HepG2 (cell line): ENCODE data around the gene NDUFB3. TPM values are rescaled to one million over a fixed set of nuclear protein-coding genes. Genes with fewer than 3 reads are reported as not detected.
A peak's percentile ranks its signal among the peaks of the same experiment; 100 is the strongest.

ENCODE experiments used
- CREB1 ChIP-seq, 2 experiments: fragments of 450-650 bp in 1 of 2; IDR thresholded peaks; 2 replicates each; pipeline ENCODE4 v1.6.1; 2016 to 2017; ENCODE audit warnings: control low read depth in 1 of 2, mild to moderate bottlenecking in 1 of 2, missing compliant biosample characterization in 1 of 2, missing genetic modification characterization in 1 of 2
- DPF2 ChIP-seq: sonication (generic); formaldehyde crosslinking; IDR thresholded peaks from 2 replicates; pipeline ENCODE4 v1.4.0; 2020; ENCODE audit warnings: mild to moderate bottlenecking, low read depth, missing genetic modification reagents, borderline replicate concordance
- EP300 ChIP-seq, 3 experiments: sonication (generic) in 1 of 3; formaldehyde crosslinking in 1 of 3; IDR thresholded peaks; 2 replicates each; pipeline versions ENCODE4 v1.5.1 to v1.6.1; 2011 to 2020; ENCODE audit warnings: low read depth in 2 of 3, low read length in 2 of 3, borderline replicate concordance in 1 of 3, improper control_type of control experiment in 1 of 3, mild to moderate bottlenecking in 1 of 3, missing genetic modification reagents in 1 of 3, moderate library complexity in 1 of 3
- GABPA ChIP-seq, 2 experiments: IDR thresholded peaks; 2 replicates each; pipeline ENCODE4 v1.6.1; 2011 to 2016; ENCODE audit warnings: low read depth in 2 of 2, low read length in 1 of 2, missing biosample characterization in 1 of 2, missing genetic modification characterization in 1 of 2
- GTF2F1 ChIP-seq: fragments of 150-350 bp; IDR thresholded peaks from 2 replicates; pipeline ENCODE4 v1.6.1; 2014; ENCODE audit warnings: low read length
- HNF1B ChIP-seq: sonication (generic); formaldehyde crosslinking; IDR thresholded peaks from 2 replicates; pipeline ENCODE4 v1.5.1; 2020; ENCODE audit warnings: mild to moderate bottlenecking, moderate library complexity, missing genetic modification reagents
- KDM1A ChIP-seq: IDR thresholded peaks from 2 replicates; pipeline ENCODE4 v1.6.1; 2016; ENCODE audit warnings: missing compliant biosample characterization
- LCORL ChIP-seq, 2 experiments: fragments of 450-650 bp in 1 of 2; sonication (generic) in 1 of 2; formaldehyde crosslinking in 1 of 2; IDR thresholded peaks; 2 replicates each; pipeline versions ENCODE4 v1.5.0 to v1.6.1; 2017 to 2020; ENCODE audit warnings: antibody characterized with exemption in 1 of 2, missing genetic modification reagents in 1 of 2
- NONO ChIP-seq, 2 experiments: fragments of 450-650 bp in 1 of 2; sonication (generic) in 1 of 2; formaldehyde crosslinking in 1 of 2; IDR thresholded peaks in 1 of 2; conservative IDR thresholded peaks in 1 of 2; 2 replicates each; pipeline versions ENCODE4 v1.6.1 to v1.8.0; 2017 to 2022; ENCODE audit warnings: mild to moderate bottlenecking in 1 of 2, missing genetic modification reagents in 1 of 2, moderate library complexity in 1 of 2
- RCOR2 ChIP-seq: IDR thresholded peaks from 2 replicates; pipeline ENCODE4 v1.6.1; 2016; ENCODE audit warnings: missing biosample characterization, missing genetic modification reagents
- ZFX ChIP-seq: sonication (generic); formaldehyde crosslinking; IDR thresholded peaks from 2 replicates; pipeline ENCODE4 v1.4.0; 2020; ENCODE audit warnings: mild to moderate bottlenecking, low read depth, missing genetic modification reagents, moderate library complexity
- ZMYM3 ChIP-seq: sonication (generic); formaldehyde crosslinking; IDR thresholded peaks from 2 replicates; pipeline ENCODE4 v1.5.1; 2020; ENCODE audit warnings: mild to moderate bottlenecking, missing genetic modification reagents
- ZNF280D ChIP-seq: sonication (generic); formaldehyde crosslinking; IDR thresholded peaks from 2 replicates; pipeline ENCODE4 v1.5.1; 2020; ENCODE audit warnings: mild to moderate bottlenecking, missing genetic modification reagents
- ZNF354B ChIP-seq: sonication (generic); formaldehyde crosslinking; IDR thresholded peaks from 2 replicates; pipeline ENCODE4 v1.8.0; 2022; ENCODE audit warnings: mild to moderate bottlenecking, missing genetic modification reagents
- ZNF382 ChIP-seq: sonication (generic); formaldehyde crosslinking; IDR thresholded peaks from 2 replicates; pipeline ENCODE4 v1.5.0; 2020; ENCODE audit warnings: missing genetic modification reagents, mild to moderate bottlenecking, borderline replicate concordance
- ZNF484 ChIP-seq: sonication (generic); formaldehyde crosslinking; IDR thresholded peaks from 2 replicates; pipeline ENCODE4 v1.5.1; 2020; ENCODE audit warnings: mild to moderate bottlenecking, low read depth, missing genetic modification reagents, borderline replicate concordance
- ZNF644 ChIP-seq: IDR thresholded peaks from 2 replicates; pipeline ENCODE4 v1.6.1; 2016; ENCODE audit warnings: low read depth
- ZNF770 ChIP-seq: sonication (generic); formaldehyde crosslinking; IDR thresholded peaks from 2 replicates; pipeline ENCODE4 v1.5.0; 2020; ENCODE audit warnings: mild to moderate bottlenecking, missing genetic modification reagents
- ZNF850 ChIP-seq: sonication (generic); formaldehyde crosslinking; conservative IDR thresholded peaks from 2 replicates; pipeline ENCODE4 v1.9.0; 2021; ENCODE audit warnings: mild to moderate bottlenecking, missing genetic modification reagents
- polyA plus RNA-seq, 8 experiments: library from polyadenylated mRNA; depleted of rRNA in 3 of 8; stranded (reverse) in 7 of 8; unstranded in 1 of 8; fragments of >200 nt; fragmentation: Illumina TruSeq in 4 of 8; extraction: Trizol in 4 of 8; gene quantifications; 2 replicates each; pipeline versions ENCODE4 v1.2.1 to v1.2.3, GENCODE V29; 2011 to 2016; ENCODE audit warnings: low read depth in 4 of 8, missing spikeins in 1 of 8, mixed read lengths in 1 of 8; ENCODE audit not compliant: insufficient read depth in 1 of 8
- total RNA-seq, 5 experiments: library from RNA; depleted of rRNA; stranded (reverse); fragments of >200 nt; fragmentation: Illumina TruSeq; extraction: Trizol; gene quantifications; 2 replicates each; pipeline ENCODE4 v1.2.3, GENCODE V29; 2016; ENCODE audit warnings: low read depth in 1 of 5

Gene NDUFB3
- total and polyA plus RNA-seq, 2 of the 13 experiments (the other 11 are each of a cell fraction or from before 2014, with no cell fraction given), result 50.7 to 159 TPM

- no peak for TF ChIP-seq ZNF484 (CRISPR knock-in tag)
- no peak for TF ChIP-seq CREB1 (IDR thresholded peaks at IDR 0.05)
- no peak for TF ChIP-seq CREB1 (CRISPR knock-in tag; IDR thresholded peaks at IDR 0.05)
- peak; percentile 98 for TF ChIP-seq ZMYM3 (CRISPR knock-in tag)
- TF ChIP-seq NONO (IDR thresholded peaks at IDR 0.05), result no peak
- peak; percentile 59; the same call in 1 of the 2 replicates for TF ChIP-seq NONO (CRISPR knock-in tag; conservative IDR thresholded peaks at IDR 0.05)
- no peak for TF ChIP-seq GTF2F1
- TF ChIP-seq ZNF850 (CRISPR knock-in tag), result 0 out of 2 replicates have a peak, but pooled peaks have one; percentile 30
- TF ChIP-seq ZNF280D (CRISPR knock-in tag), result 0 out of 2 replicates have a peak, but pooled peaks have one; percentile 66
- TF ChIP-seq ZNF382 (CRISPR knock-in tag), result no peak
- no peak for TF ChIP-seq DPF2 (CRISPR knock-in tag)
- TF ChIP-seq ZNF644 (CRISPR knock-in tag), result 0 out of 2 replicates have a peak, but pooled peaks have one; percentile 14
- 0 out of 2 replicates have a peak, but pooled peaks have one; percentile 49 for TF ChIP-seq KDM1A (CRISPR knock-in tag)
- no peak for TF ChIP-seq ZFX (CRISPR knock-in tag)
- peak in 1 of 2 experiments; percentile 20; a peak in 2 of 4 replicates for TF ChIP-seq EP300 (IDR thresholded peaks at IDR 0.05; ENCODE audit: low read depth in 2 of 2, low read length in 2 of 2)
- no peak for TF ChIP-seq EP300 (CRISPR knock-in tag; IDR thresholded peaks at IDR 0.05; ENCODE audit: borderline replicate concordance)
- TF ChIP-seq HNF1B (CRISPR knock-in tag), result peak; percentile 46; the same call in 1 of the 2 replicates
- TF ChIP-seq ZNF354B, result no peak
- peak; percentile 67; the same call in 1 of the 2 replicates for TF ChIP-seq RCOR2 (CRISPR knock-in tag)
- no peak for TF ChIP-seq LCORL (IDR thresholded peaks at IDR 0.05)
- TF ChIP-seq LCORL (CRISPR knock-in tag; IDR thresholded peaks at IDR 0.05), result no peak; the same call in 1 of the 2 replicates
- TF ChIP-seq ZNF770 (CRISPR knock-in tag), result peak; percentile 100
- TF ChIP-seq GABPA (IDR thresholded peaks at IDR 0.05; ENCODE audit: low read depth, low read length), result no peak
- TF ChIP-seq GABPA (CRISPR knock-in tag; IDR thresholded peaks at IDR 0.05; ENCODE audit: low read depth), result peak; percentile 41; the same call in 1 of the 2 replicates
Observed at GRCh38 chr2:201114350-201114749, 42.5 kb downstream of the NDUFB3 start (continued).
